ENCODE results near the gene C7. TPM values are rescaled to one million over a fixed set of nuclear protein-coding genes. Genes with fewer than 3 reads are reported as not detected.

The C7 gene
- not detected in 5 replicates for total RNA-seq (2022; extraction: Qiagen RNA extraction; ENCODE audit: low read depth)

DNA sequence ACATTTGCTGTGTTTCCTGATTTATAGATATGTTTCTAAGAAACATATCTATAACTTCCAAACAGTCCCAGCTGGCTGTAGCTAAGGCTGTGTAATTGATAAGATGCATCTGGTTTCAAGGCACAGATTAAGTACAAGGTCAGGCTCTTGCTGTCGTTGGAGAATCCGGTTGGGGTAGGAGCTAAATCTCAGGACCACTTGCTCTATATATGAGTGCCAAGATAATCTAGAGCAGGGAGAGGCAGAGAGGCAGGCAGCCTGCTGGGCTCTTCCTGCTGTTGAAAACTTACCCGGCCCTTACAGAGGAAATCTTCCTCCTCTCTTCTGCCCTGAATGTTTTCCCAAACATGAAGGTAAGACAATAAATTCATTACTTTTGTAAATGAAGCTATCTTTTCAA is at the start of gene C7:
C7 (plus strand) TSS at position 234 of the 400 bp plus-strand sequence; CDS start at position 348, 114 bp downstream.

Other genes with a start within 250 kb of the C7 start
- 0.69 to 0.94 TPM (median 0.80 TPM) in 5 replicates for gene PTGER4, start 229.6 kb upstream of the C7 start, total RNA-seq (2022; extraction: Qiagen RNA extraction; ENCODE audit: low read depth)
- 9.3 to 13.3 TPM (median 12.2 TPM) in 5 replicates for gene TTC33, start 153.5 kb upstream of the C7 start, total RNA-seq (2022; extraction: Qiagen RNA extraction; ENCODE audit: low read depth)
- 33.2 to 64.0 TPM (median 48.0 TPM) in 5 replicates for gene PRKAA1, start 111.1 kb upstream of the C7 start, total RNA-seq (2022; extraction: Qiagen RNA extraction; ENCODE audit: low read depth)
- gene RPL37, start 74.3 kb upstream of the C7 start, total RNA-seq (2022; extraction: Qiagen RNA extraction; ENCODE audit: low read depth), result 2,575 to 3,163 TPM (median 2,618 TPM) in 5 replicates
- 4.2 to 6.0 TPM (median 4.5 TPM) in 5 replicates for gene CARD6, start 68.1 kb upstream of the C7 start, total RNA-seq (2022; extraction: Qiagen RNA extraction; ENCODE audit: low read depth)
- not detected in 5 replicates for gene MROH2B, start 161.8 kb downstream of the C7 start, total RNA-seq (2022; extraction: Qiagen RNA extraction; ENCODE audit: low read depth)